Cardiac fibroblast (primary cell): ENCODE results near the gene ACTL6B.
"Not testable (repeated sequence)": the region's sequence is repeated elsewhere in the genome, so short reads cannot be mapped to it uniquely, and the experiment has no call there.

Source experiments
- DNase-seq, 2 donors: peaks; one replicate each; pipeline versions ENCODE4 v3.0.0 to v3.0.0-alpha.2; 2010; ENCODE audit warnings: low read depth in 2 of 2
- H3K4me3 ChIP-seq, 2 donors: replicated peaks in 1 of 2; 1 replicate in 1 of 2; 2 replicates in 1 of 2; pipeline ENCODE4 v1.5.1; 2011; ENCODE audit warnings: low read depth in 2 of 2, low read length in 2 of 2, mild to moderate bottlenecking in 2 of 2, moderate library complexity in 1 of 2
- CTCF ChIP-seq: IDR thresholded peaks from one replicate; pipeline ENCODE4 v1.5.1; 2011; ENCODE audit warnings: low read depth, mild to moderate bottlenecking, low read length, inconsistent platforms

The ACTL6B gene

GRCh38 chr7:100670074-100670473, 13.8 kb upstream of the ACTL6B start:
- DNase-seq, result no peak
- no peak for TF ChIP-seq CTCF
- no peak overlapping the region for H3K4me3 ChIP-seq

GRCh38 chr7:100669106-100669505, 12.9 kb upstream of the ACTL6B start:
- not testable (repeated sequence) for DNase-seq, H3K4me3 ChIP-seq

GRCh38 chr7:100668069-100668449, 11.8 kb upstream of the ACTL6B start:
- TF ChIP-seq CTCF, result no peak
- no peak overlapping the region for H3K4me3 ChIP-seq

GRCh38 chr7:100667331-100668068, 11.3 kb upstream of the ACTL6B start:
- no peak for TF ChIP-seq CTCF
- H3K4me3 ChIP-seq, result no peak overlapping the region
- no peak for DNase-seq

More at GRCh38 chr7:100668069-100668449, 11.8 kb upstream of the ACTL6B start:
- no peak for DNase-seq

GRCh38 chr7:100665168-100665726, 9.0 kb upstream of the ACTL6B start:
- no peak for DNase-seq
- H3K4me3 ChIP-seq, result no peak overlapping the region
- TF ChIP-seq CTCF, result no peak

- DNase-seq, H3K4me3 ChIP-seq: not testable (repeated sequence)
These were observed 6.0 kb upstream of the ACTL6B start for GRCh38 chr7:100662194-100662776.

GRCh38 chr7:100654908-100655831, 1.1 kb downstream of the ACTL6B start:
- H3K4me3 ChIP-seq, result no peak overlapping the region
- no peak for TF ChIP-seq CTCF
- DNase-seq, result no peak
